Astrocyte (in vitro differentiated cells and primary cell): ENCODE results near the gene PLA2G4F. TPM values are rescaled to one million over a fixed set of nuclear protein-coding genes. Genes with fewer than 3 reads are reported as not detected.

Experiments
- DNase-seq: peaks from one replicate; pipeline ENCODE4 v3.0.0-alpha.2; 2010; ENCODE audit warnings: low read depth
- FAIRE-seq: peaks from 2 replicates; lab custom pipeline; 2011; peaks lifted over from hg19 to GRCh38; lab: Jason Lieb, UNC
- H2AFZ ChIP-seq: 2 replicates; pipeline ENCODE4 v1.6.0; 2012; ENCODE audit warnings: low read depth, low read length, inconsistent platforms
- H3K27ac ChIP-seq: 2 replicates; pipeline ENCODE4 v1.5.1; 2011; ENCODE audit warnings: low read depth, low read length, inconsistent platforms
- H3K27me3 ChIP-seq: 2 replicates; pipeline ENCODE4 v1.6.0; 2011; ENCODE audit warnings: low read length, inconsistent platforms; ENCODE audit not compliant: insufficient read depth
- H3K36me3 ChIP-seq: 2 replicates; pipeline ENCODE4 v1.5.1; 2011; ENCODE audit warnings: low read length, inconsistent platforms; ENCODE audit not compliant: insufficient read depth
- H3K4me1 ChIP-seq: 2 replicates; pipeline ENCODE4 v1.5.1; 2011; ENCODE audit warnings: low read length, inconsistent platforms; ENCODE audit not compliant: insufficient read depth
- H3K4me2 ChIP-seq: 2 replicates; pipeline ENCODE4 v1.6.0; 2012; ENCODE audit warnings: low read length, inconsistent platforms
- H3K4me3 ChIP-seq: 2 replicates; pipeline ENCODE4 v1.5.1; 2011; ENCODE audit warnings: low read depth, mild to moderate bottlenecking, low read length, inconsistent platforms; ENCODE audit not compliant: insufficient read depth
- H3K79me2 ChIP-seq: 2 replicates; pipeline ENCODE4 v1.6.0; 2012; ENCODE audit warnings: mild to moderate bottlenecking, low read length, inconsistent platforms; ENCODE audit not compliant: insufficient read depth
- H3K9ac ChIP-seq: 2 replicates; pipeline ENCODE4 v1.6.0; 2012; ENCODE audit warnings: mild to moderate bottlenecking, low read length, inconsistent platforms
- H3K9me3 ChIP-seq: 2 replicates; pipeline ENCODE4 v1.5.1; 2012; ENCODE audit warnings: low read depth, mild to moderate bottlenecking, low read length, inconsistent platforms; ENCODE audit not compliant: insufficient read depth
- H4K20me1 ChIP-seq: 2 replicates; pipeline ENCODE4 v1.6.0; 2012; ENCODE audit warnings: low read length, inconsistent platforms; ENCODE audit not compliant: insufficient read depth
- H3K27ac Mint-ChIP-seq: one replicate; pipeline ENCODE4 v1.8.0; 2021; ENCODE audit warnings: mild to moderate bottlenecking, mixed read lengths; ENCODE audit not compliant: unreplicated experiment
- H3K27me3 Mint-ChIP-seq: one replicate; pipeline ENCODE4 v1.8.0; 2021; ENCODE audit warnings: low read depth, mixed read lengths; ENCODE audit not compliant: unreplicated experiment
- H3K36me3 Mint-ChIP-seq: one replicate; pipeline ENCODE4 v1.8.0; 2021; ENCODE audit warnings: low read depth, mixed read lengths; ENCODE audit not compliant: unreplicated experiment
- H3K4me1 Mint-ChIP-seq: one replicate; pipeline ENCODE4 v1.8.0; 2021; ENCODE audit warnings: low read depth, mixed read lengths; ENCODE audit not compliant: unreplicated experiment
- H3K4me3 Mint-ChIP-seq: one replicate; pipeline ENCODE4 v1.8.0; 2021; ENCODE audit warnings: mild to moderate bottlenecking, moderate library complexity, mixed read lengths; ENCODE audit not compliant: unreplicated experiment
- H3K9me3 Mint-ChIP-seq: one replicate; pipeline ENCODE4 v1.8.0; 2021; ENCODE audit warnings: mild to moderate bottlenecking, mixed read lengths; ENCODE audit not compliant: unreplicated experiment
- EZH2 ChIP-seq: IDR thresholded peaks from 2 replicates; pipeline ENCODE4 v1.6.1; 2012; ENCODE audit warnings: mild to moderate bottlenecking, low read length, inconsistent platforms; ENCODE audit not compliant: insufficient read depth
- total RNA-seq: library from RNA; stranded (reverse); gene quantifications from 2 replicates; pipeline ENCODE4 v1.2.1, GENCODE V29; 2021
- TF ChIP-seq, protein P1 (sequence below): IDR thresholded peaks from 2 replicates; pipeline ENCODE4 v1.5.1; 2011; ENCODE audit warnings: low read depth, mild to moderate bottlenecking, inconsistent platforms, low read length, moderate library complexity; ENCODE audit not compliant: insufficient read depth

PLA2G4F gene
- total RNA-seq, 1 donor from 2014 or later = 0.30 TPM

DNA sequence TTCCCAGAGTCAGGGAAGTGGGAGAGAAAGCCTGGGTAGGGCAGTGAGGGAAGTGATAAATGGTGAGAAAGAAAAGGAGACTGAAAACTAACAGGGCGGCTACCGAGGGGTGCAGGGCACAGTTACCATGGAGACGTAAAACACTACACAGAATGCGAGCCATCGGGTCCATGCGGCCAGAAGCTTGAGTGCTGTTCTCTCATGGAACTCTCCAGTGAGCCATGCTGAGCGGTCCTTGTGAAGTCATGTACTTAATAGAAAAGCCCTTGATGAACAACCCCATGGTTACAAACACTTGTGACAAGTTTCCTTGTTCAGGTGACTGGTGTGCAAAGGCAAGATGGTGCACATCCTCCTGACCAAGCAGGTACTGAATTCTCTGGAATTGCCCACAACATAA lies 3.7 kb upstream of the PLA2G4F start:
- Histone ChIP-seq H3K79me2 (no peaks in the 10 kb centered on the region), H4K20me1 (no peaks in the 10 kb centered on the region), H3K27me3 (no peaks in the 10 kb centered on the region), H3K9me3 (no peaks in the 10 kb centered on the region), H3K4me2 (no peak overlapping the region), H2AFZ (no peak overlapping the region), H3K36me3 (peaks cover 52% of the 10 kb centered on the region), H3K4me1 (peaks cover 19% of the 10 kb centered on the region), H3K4me3 (no peak overlapping the region), H3K9ac (no peak overlapping the region), H3K27ac (no peak overlapping the region)
- no peak overlapping the region for H3K27ac Mint-ChIP-seq
- H3K4me1 Mint-ChIP-seq = peaks cover 12% of the 10 kb centered on the region
- DNase-seq = no peak
- FAIRE-seq = no peak
- H3K9me3 Mint-ChIP-seq = no peaks in the 10 kb centered on the region
- peaks cover 29% of the 10 kb centered on the region for H3K36me3 Mint-ChIP-seq
- H3K27me3 Mint-ChIP-seq = no peaks in the 10 kb centered on the region
- TF ChIP-seq EZH2 = no peak
- TF ChIP-seq, protein P1, sequence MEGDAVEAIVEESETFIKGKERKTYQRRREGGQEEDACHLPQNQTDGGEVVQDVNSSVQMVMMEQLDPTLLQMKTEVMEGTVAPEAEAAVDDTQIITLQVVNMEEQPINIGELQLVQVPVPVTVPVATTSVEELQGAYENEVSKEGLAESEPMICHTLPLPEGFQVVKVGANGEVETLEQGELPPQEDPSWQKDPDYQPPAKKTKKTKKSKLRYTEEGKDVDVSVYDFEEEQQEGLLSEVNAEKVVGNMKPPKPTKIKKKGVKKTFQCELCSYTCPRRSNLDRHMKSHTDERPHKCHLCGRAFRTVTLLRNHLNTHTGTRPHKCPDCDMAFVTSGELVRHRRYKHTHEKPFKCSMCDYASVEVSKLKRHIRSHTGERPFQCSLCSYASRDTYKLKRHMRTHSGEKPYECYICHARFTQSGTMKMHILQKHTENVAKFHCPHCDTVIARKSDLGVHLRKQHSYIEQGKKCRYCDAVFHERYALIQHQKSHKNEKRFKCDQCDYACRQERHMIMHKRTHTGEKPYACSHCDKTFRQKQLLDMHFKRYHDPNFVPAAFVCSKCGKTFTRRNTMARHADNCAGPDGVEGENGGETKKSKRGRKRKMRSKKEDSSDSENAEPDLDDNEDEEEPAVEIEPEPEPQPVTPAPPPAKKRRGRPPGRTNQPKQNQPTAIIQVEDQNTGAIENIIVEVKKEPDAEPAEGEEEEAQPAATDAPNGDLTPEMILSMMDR = no peak
- H3K4me3 Mint-ChIP-seq = no peak overlapping the region

DNA sequence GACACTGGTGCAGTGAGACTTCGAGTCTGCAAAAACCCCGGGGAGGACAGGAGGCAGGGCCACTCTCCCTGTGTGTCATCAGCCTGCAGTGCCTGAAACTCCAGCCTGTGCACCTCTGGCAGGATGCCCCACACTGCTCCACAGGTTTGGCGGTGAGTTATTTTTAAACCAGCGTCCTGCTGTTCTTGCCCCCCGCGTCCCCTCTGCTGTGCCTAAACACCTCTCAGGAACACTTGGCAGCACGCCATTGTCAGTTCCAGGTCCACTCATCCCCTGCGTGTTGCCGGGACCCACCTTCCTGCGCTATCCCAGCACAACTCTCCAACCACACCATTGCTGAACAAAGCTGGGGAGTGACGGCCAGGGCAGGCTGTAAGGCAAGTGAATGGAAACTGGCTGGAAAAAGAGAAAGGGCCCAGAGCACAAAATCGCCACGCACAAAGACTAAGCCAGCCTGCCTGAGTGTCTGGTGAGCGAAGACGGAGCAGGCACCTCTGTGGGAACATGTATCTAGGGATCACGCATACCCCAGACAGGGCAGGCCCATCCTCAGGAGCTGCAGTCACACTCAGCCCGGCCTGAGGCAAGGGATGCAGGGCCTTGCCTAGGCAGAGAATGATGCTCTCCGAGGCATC lies 3.1 kb upstream of the PLA2G4F start:
- no peak overlapping the region for H3K4me2 ChIP-seq
- no peak overlapping the region for H3K27ac ChIP-seq
- H3K36me3 ChIP-seq = peaks cover 45% of the 10 kb centered on the region
- DNase-seq (no peak), FAIRE-seq (no peak)
- no peaks in the 10 kb centered on the region for H3K9me3 Mint-ChIP-seq
- H3K36me3 Mint-ChIP-seq = peaks cover 24% of the 10 kb centered on the region
- no peaks in the 10 kb centered on the region for H3K9me3 ChIP-seq
- no peak overlapping the region for H3K4me3 Mint-ChIP-seq
- no peaks in the 10 kb centered on the region for H3K27me3 ChIP-seq
- TF ChIP-seq, protein P1 = no peak
- no peak for TF ChIP-seq EZH2
- H3K9ac ChIP-seq = no peak overlapping the region
- H3K4me1 ChIP-seq = peaks cover 19% of the 10 kb centered on the region
- peaks cover 4% of the 10 kb centered on the region for H3K27me3 Mint-ChIP-seq
- no peaks in the 10 kb centered on the region for H3K79me2 ChIP-seq
- H4K20me1 ChIP-seq = no peaks in the 10 kb centered on the region
- no peak overlapping the region for H3K27ac Mint-ChIP-seq
- no peak overlapping the region for H2AFZ ChIP-seq
- H3K4me1 Mint-ChIP-seq = peaks cover 12% of the 10 kb centered on the region
- H3K4me3 ChIP-seq = no peak overlapping the region

DNA sequence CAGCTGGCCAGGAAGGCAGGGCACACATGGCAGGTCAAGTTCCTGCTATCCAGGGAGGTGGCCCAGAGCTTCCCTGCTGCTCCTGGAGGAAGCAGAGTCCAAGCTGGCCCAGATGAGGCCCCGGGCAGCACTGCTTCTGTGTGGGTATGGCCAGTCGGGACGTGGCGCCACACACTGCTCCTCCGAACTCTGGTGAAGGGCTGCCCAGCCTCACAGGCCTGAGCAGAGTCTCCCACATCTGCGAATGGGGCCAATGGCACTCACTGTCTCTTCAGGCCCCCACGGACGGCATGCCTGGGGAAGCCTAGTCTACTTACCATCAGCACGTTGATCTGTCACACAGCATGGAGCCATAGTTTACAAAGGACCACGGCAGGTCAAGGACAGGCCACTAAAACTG lies 2.5 kb upstream of the PLA2G4F start:
- Histone ChIP-seq H3K4me2 (no peak overlapping the region), H3K9ac (no peak overlapping the region), H3K4me3 (no peak overlapping the region), H4K20me1 (no peaks in the 10 kb centered on the region), H2AFZ (no peak overlapping the region), H3K27ac (peak overlapping the region; percentile 3), H3K36me3 (peaks cover 41% of the 10 kb centered on the region), H3K27me3 (no peaks in the 10 kb centered on the region), H3K79me2 (no peaks in the 10 kb centered on the region), H3K4me1 (peaks cover 19% of the 10 kb centered on the region), H3K9me3 (no peaks in the 10 kb centered on the region)
- H3K27ac Mint-ChIP-seq = no peak overlapping the region
- H3K4me3 Mint-ChIP-seq = no peak overlapping the region
- H3K27me3 Mint-ChIP-seq = peaks cover 4% of the 10 kb centered on the region
- TF ChIP-seq, protein P1 = no peak
- no peak for TF ChIP-seq EZH2
- FAIRE-seq (no peak), DNase-seq (no peak)
- peaks cover 21% of the 10 kb centered on the region for H3K36me3 Mint-ChIP-seq
- H3K9me3 Mint-ChIP-seq = no peaks in the 10 kb centered on the region
- peaks cover 12% of the 10 kb centered on the region for H3K4me1 Mint-ChIP-seq
